ENCODE measurements around the gene TIMM50.
"Not testable (repeated sequence)": the region's sequence is repeated elsewhere in the genome, so short reads cannot be mapped to it uniquely, and the experiment has no call there.

Gene TIMM50

DNA sequence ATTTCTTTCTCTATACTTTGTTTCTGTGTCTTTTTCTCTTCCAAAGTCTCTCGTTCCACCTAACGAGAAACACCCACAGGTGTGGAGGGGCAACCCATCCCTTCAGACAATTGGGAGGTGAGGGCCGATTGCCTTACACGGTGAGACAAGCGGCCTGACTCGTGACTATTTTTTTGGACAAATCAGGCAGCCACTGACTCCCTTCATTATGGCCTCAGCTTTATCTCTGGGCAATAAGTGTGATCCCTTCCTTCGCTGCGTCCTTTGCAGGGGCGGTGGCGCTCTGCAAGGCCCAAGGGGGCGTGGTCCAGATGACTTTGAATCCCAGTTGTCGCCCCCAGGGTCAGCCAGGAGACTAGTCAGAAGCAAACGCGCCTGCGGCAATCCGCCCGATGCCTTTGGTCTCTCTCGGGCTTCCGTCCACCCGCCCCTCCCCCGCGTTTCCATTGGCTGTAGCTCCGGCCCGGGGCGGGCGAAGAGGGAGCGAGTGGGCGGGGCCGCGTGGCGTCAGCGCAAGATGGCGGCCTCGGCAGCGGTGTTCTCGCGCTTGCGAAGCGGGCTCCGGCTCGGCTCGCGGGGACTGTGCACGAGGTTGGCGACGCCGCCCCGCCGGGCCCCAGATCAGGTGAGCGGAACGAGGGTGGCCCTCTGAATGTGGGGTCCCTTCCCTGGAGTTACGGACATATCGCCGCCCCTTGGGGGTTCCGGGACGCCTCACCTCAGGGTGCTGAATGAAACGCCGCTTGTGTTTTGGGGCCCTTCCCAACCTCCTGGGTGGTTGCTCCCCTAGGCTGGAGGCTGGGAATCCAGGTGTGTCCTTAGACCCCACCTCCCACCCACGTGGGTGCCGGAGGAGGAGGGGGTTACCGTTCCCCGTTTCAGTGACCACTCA lies at the start of gene TIMM50:
TSS of gene TIMM50 (plus strand) at position 502 of the 892 bp plus-strand sequence. CDS start at position 518, 16 bp downstream.
- peak; percentile 71 for DNase-seq (ENCODE audit: low read depth)
- peak within 1 kb of the TSS; percentile 100 for H3K4me3 ChIP-seq (ENCODE audit: low read depth, low read length)

DNA sequence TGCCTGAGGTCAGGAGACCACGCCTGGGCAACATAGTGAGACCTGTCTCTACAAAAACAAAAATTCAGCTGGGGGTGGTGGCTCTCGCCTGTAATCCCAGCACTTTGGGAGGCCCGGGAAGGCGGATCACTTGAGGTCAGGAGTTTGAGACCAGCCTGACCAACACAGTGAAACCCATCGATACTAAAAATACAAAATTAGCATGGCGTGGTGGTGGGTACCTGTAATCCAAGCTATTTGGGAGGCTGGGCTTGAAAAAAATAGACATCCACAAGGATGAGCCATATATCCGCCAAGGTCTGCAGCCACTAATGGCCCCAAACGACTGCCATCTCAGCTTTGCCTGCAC lies 48.0 kb upstream of the TIMM50 start:
- no peak for DNase-seq (ENCODE audit: low read depth)
- H3K4me3 ChIP-seq (ENCODE audit: low read depth, low read length) = no peak overlapping the region

GRCh38 chr19:39433480-39434079 lies 47.1 kb upstream of the TIMM50 start:
- no peak for DNase-seq (ENCODE audit: low read depth)
- H3K4me3 ChIP-seq (ENCODE audit: low read depth, low read length) = no peak overlapping the region

- peak overlapping the region; percentile 73 for H3K4me3 ChIP-seq (ENCODE audit: low read depth, low read length)
- no peak for DNase-seq (ENCODE audit: low read depth)
These were observed 46.2 kb upstream of the TIMM50 start for GRCh38 chr19:39434123-39435076.

- H3K4me3 ChIP-seq (ENCODE audit: low read depth, low read length) = peak within 1 kb of the TSS; percentile 73
These were observed 44.9 kb upstream of the TIMM50 start, which contains the start of gene RPS16 for GRCh38 chr19:39435499-39436349. Gene RPS16, minus strand, starts transcription at chr19:39435949. Its CDS starts 54 bp downstream, at chr19:39435895.

DNA sequence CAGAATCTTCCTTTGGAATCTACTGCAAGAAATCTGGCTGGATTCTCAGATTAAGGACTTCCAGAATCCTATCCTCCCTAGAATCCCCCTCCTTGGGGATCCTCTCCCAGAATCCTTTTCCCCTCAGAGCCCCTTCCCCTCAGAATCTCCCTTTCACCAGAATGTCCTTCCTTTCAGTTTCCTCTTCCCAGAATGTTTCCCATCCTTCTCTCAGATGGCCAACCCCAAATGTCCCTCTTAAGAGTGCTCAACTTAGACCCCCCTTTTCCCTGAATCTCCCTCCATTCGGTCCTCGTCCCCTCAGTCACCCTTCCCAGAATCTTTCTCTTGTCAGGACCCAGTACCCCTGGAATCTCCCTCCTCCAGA lies 44.3 kb upstream of the TIMM50 start:
- peak overlapping the region; percentile 73 for H3K4me3 ChIP-seq (ENCODE audit: low read depth, low read length)
- DNase-seq (ENCODE audit: low read depth) = no peak

More at GRCh38 chr19:39435499-39436349, 44.9 kb upstream of the TIMM50 start, which contains the start of gene RPS16:
- DNase-seq (ENCODE audit: low read depth) = peak; percentile 88

DNA sequence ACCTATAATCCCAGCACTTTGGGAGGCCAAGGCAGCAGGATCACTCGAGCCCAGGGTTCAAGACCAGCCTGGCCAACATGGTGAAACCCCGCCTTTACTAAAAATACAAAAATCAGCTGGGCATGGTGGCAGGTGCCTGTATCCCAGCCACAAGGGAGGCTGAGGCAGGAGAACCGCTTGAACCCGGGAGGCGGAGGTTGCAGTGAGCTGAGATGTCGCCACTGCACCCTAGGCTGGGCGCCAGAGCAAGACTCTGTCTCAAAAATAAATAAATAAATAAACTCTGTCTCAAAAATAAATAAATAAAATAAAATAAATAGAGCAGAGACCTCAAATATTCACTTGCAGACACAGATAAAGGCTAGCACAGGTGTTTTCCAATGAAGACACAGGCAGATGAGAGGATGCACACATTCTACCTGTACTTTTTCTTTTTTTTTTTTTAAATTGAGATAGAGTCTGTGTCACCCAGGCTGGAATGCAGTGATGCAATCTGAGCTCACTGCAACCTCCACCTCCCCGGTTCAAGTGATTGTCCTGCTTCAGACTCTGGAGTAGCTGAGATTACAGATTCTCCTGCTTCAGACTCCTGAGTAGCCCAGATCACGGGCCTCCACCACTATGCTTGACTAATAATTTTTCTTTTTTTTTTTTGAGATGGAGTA lies 42.2 kb upstream of the TIMM50 start:
- DNase-seq (ENCODE audit: low read depth) = no peak
- H3K4me3 ChIP-seq (ENCODE audit: low read depth, low read length) = no peak overlapping the region

DNA sequence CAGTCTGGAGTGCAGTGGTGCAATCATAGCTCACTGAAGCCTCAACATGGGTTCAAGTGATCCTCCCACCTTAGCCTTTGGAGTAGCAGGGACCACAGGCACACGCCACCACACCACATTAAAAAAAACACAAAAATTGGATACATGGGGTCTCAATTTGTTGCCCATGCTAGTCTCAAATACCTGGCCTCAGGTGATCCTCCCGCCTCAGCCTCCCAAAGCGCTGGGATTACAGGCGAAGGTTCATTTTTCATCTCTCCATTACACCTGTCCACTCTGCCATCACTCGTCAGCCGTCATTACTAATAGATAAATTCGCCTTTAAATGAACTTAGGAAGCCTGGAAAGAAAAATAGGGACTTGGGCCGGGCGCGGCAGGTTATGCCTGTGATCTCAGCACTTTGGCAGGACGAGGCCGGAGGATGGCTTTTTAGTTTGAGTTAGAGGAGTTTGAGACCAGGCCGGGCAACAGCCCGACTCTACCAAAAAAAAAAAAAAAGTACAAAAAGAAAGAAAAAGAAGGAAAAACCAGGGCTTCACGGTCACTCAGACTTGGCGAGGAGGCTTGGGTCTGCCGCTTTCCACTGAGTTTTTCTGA lies 35.9 kb upstream of the TIMM50 start:
- DNase-seq (ENCODE audit: low read depth) = no peak
- peak overlapping the region; percentile 100 for H3K4me3 ChIP-seq (ENCODE audit: low read depth, low read length)

GRCh38 chr19:39445196-39446111 lies 35.2 kb upstream of the TIMM50 start, which contains the start of gene SUPT5H:
Gene SUPT5H, plus strand, starts transcription at chr19:39445582. Its CDS starts 309 bp downstream, at chr19:39445891.
- peak within 1 kb of the TSS; percentile 100 for H3K4me3 ChIP-seq (ENCODE audit: low read depth, low read length)
- peak; percentile 90 for DNase-seq (ENCODE audit: low read depth)

GRCh38 chr19:39446365-39447084 lies 34.1 kb upstream of the TIMM50 start:
- no peak for DNase-seq (ENCODE audit: low read depth)
- H3K4me3 ChIP-seq (ENCODE audit: low read depth, low read length) = peak overlapping the region; percentile 100

GRCh38 chr19:39448271-39448670 lies 32.4 kb upstream of the TIMM50 start:
- no peak overlapping the region for H3K4me3 ChIP-seq (ENCODE audit: low read depth, low read length)
- DNase-seq (ENCODE audit: low read depth) = no peak

DNA sequence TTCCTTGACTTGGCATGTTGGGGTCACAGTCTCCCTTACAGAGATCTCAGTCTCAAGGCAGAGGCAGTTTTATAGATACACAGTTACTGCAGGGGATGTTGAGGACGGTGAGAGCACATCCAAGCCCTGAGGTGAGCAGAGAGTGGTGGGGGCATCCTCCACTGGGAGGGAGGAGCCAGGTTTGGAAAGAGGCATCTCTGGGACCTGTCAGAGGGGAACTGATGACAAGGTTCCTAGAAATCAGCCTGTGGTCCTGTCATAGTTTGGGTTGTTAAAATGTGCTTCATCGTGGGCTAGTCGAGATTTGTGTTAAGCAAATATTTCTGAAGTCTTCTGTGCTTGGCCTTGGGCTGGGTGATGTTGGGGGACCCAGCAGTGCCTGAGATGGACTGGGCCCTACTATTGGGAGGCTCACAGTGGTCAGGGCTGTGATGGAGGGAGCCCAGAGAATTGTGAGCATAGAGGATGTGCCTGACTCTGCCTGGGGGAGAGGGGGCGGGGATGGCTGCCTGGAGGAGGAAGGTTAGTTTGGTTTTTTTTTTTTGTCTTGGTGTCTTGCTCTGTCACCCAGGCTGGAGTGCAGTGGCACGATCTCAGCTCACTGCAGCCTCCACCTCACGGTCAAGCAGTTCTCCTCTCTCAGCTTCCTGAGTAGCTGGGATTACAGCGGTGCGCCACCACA lies 31.4 kb upstream of the TIMM50 start:
- no peak for DNase-seq (ENCODE audit: low read depth)
- H3K4me3 ChIP-seq (ENCODE audit: low read depth, low read length) = no peak overlapping the region

GRCh38 chr19:39451257-39451656 lies 29.4 kb upstream of the TIMM50 start:
- not testable (repeated sequence) for DNase-seq (ENCODE audit: low read depth); H3K4me3 ChIP-seq (ENCODE audit: low read depth, low read length)

DNA sequence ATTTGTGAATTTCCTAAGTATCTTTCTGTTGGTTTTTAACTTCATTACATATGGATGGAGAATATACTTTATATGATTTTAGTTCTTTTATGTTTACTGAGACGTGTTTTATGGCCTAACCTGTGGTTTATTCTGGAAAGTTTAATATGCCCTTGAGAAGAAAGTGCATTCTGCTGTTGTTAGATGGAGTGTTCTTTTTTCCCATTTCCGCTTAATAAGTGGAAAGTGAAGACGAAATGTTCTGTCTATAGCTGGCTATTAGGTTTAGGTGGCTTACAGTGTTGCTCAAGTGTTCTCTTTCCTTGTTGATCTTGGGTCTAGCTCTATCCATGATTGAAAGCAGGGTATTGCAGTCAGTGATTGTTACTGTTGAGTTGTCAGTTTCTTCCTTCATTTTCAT lies 17.2 kb upstream of the TIMM50 start:
- DNase-seq (ENCODE audit: low read depth) = no peak
- H3K4me3 ChIP-seq (ENCODE audit: low read depth, low read length) = no peak overlapping the region

DNA sequence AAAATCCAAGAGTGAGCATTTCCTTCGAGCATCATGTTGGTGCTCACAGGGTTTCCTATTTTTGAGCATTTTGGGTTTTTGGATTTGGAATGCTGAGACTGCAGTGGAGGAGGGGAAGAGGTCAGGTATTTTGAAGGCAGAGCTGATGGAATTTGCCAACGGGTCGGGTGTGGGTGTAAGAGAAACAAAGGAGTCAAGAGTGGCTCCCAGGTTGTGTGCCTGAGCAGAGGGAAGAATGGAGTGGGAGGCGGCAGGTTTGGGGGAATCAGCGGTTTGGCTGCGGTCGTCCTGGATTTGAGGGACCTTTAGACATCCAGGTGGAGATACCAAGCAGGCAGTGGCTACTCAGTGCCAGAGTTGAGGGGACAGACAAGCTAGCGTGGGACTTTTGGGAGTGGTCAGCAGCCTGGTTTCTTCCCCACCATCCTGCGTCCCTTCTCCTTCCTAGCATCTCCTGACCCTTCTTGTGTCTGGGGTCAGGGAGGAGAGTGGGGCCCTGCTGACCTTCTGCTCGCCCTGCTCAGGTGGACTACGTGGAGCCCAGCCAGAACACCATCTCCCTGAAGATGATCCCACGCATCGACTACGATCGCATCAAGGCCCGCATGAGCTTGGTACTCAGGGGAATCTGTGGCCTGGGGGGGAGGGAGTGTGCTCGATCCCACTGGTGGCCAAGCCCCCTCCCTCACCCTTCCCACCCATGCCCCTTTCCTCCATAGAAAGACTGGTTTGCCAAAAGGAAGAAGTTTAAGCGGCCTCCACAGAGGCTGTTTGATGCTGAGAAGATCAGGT lies 14.5 kb upstream of the TIMM50 start:
- H3K4me3 ChIP-seq (ENCODE audit: low read depth, low read length) = no peak overlapping the region
- DNase-seq (ENCODE audit: low read depth) = no peak

All from skeletal muscle cell (primary cell).